ENCODE measurements around the gene IGFBP1. TPM values are rescaled to one million over a fixed set of nuclear protein-coding genes. Genes with fewer than 3 reads are reported as not detected.

IGFBP1 gene
- polyA plus RNA-seq, 1 of the 3 experiments (the other 2 are of a cell fraction), result not detected

DNA sequence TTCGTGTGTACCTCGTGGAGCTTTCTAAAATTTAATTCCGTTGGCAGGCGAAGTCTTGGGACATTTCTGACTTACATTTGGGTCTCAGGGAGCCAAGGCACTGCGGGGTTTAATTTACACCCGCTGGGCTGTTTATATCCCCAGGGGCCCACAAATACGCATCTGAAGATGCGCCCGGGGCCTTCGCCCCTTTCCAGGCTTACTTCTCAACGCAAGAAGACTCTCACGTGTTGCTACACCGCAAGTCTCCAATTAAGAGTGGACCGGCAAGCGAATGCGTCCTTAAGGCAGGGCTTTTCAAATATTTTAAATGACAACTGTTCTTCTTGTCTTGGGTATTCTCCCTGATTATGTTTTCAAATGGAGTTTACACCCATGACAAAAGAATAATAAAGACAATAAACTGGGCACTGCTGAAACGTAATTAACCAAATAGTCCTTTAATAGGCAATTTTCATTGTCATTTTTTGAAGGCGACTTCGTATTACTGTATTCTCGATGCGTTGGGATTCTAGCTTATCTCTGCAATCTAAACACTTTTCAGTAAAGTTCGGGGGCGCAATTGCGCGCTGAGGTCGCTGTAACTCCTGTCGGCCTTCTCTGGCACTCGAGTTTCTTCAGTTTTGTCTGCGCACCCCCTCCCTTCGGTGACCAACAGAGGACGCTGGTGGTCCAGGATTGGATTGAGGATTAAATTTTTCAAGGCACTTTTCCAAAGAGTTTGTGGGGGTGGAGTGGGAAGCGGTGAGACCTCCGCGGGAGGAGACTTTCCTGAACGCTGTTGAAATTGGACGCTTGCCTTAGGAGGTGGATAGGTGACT, 33.6 kb downstream of the IGFBP1 start (continued):
- TF ChIP-seq, protein P1, sequence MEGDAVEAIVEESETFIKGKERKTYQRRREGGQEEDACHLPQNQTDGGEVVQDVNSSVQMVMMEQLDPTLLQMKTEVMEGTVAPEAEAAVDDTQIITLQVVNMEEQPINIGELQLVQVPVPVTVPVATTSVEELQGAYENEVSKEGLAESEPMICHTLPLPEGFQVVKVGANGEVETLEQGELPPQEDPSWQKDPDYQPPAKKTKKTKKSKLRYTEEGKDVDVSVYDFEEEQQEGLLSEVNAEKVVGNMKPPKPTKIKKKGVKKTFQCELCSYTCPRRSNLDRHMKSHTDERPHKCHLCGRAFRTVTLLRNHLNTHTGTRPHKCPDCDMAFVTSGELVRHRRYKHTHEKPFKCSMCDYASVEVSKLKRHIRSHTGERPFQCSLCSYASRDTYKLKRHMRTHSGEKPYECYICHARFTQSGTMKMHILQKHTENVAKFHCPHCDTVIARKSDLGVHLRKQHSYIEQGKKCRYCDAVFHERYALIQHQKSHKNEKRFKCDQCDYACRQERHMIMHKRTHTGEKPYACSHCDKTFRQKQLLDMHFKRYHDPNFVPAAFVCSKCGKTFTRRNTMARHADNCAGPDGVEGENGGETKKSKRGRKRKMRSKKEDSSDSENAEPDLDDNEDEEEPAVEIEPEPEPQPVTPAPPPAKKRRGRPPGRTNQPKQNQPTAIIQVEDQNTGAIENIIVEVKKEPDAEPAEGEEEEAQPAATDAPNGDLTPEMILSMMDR (IDR thresholded peaks at IDR 0.05), result peak; percentile 100
- TF ChIP-seq SIN3A (IDR thresholded peaks at IDR 0.05; ENCODE audit: borderline replicate concordance, low read depth, low read length) (no peak), EP300 (IDR thresholded peaks at IDR 0.05; ENCODE audit: borderline replicate concordance in 1 of 2, low read depth in 1 of 2, low read length in 1 of 2) (peak in 1 of 2 experiments; percentile 30; a peak in 1 of 4 replicates), FOXJ3 (CRISPR knock-in tag; IDR thresholded peaks at IDR 0.05) (no peak), SMC3 (IDR thresholded peaks at IDR 0.05; ENCODE audit: low read depth, low read length) (peak; percentile 93), TEAD4 (IDR thresholded peaks at IDR 0.05; ENCODE audit: borderline replicate concordance, insufficient read depth) (no peak), RXRA (IDR thresholded peaks at IDR 0.05; ENCODE audit: borderline replicate concordance, low read depth) (no peak), POLR2AphosphoS5 (IDR thresholded peaks at IDR 0.05; ENCODE audit: low read depth, low read length) (no peak), RAD21 (IDR thresholded peaks at IDR 0.05; ENCODE audit: low read length) (peak; percentile 93), NFIC (IDR thresholded peaks at IDR 0.05; ENCODE audit: borderline replicate concordance) (peak; percentile 59), FOSL2 (IDR thresholded peaks at IDR 0.05; ENCODE audit: borderline replicate concordance, low read depth) (no peak), NRF1 (IDR thresholded peaks at IDR 0.05; ENCODE audit: low read depth, low read length) (no peak), TCF12 (IDR thresholded peaks at IDR 0.05) (no peak), TAF1 (IDR thresholded peaks at IDR 0.05; ENCODE audit: borderline replicate concordance, low read depth, low read length) (no peak), YY1 (IDR thresholded peaks at IDR 0.05; ENCODE audit: low read depth) (no peak), MEF2A (IDR thresholded peaks at IDR 0.05; ENCODE audit: borderline replicate concordance, low read depth) (no peak)
- TF ChIP-seq, protein P2, sequence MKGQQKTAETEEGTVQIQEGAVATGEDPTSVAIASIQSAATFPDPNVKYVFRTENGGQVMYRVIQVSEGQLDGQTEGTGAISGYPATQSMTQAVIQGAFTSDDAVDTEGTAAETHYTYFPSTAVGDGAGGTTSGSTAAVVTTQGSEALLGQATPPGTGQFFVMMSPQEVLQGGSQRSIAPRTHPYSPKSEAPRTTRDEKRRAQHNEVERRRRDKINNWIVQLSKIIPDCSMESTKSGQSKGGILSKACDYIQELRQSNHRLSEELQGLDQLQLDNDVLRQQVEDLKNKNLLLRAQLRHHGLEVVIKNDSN (IDR thresholded peaks at IDR 0.05; ENCODE audit: borderline replicate concordance, low read depth), result no peak
- TF ChIP-seq, protein P3, sequence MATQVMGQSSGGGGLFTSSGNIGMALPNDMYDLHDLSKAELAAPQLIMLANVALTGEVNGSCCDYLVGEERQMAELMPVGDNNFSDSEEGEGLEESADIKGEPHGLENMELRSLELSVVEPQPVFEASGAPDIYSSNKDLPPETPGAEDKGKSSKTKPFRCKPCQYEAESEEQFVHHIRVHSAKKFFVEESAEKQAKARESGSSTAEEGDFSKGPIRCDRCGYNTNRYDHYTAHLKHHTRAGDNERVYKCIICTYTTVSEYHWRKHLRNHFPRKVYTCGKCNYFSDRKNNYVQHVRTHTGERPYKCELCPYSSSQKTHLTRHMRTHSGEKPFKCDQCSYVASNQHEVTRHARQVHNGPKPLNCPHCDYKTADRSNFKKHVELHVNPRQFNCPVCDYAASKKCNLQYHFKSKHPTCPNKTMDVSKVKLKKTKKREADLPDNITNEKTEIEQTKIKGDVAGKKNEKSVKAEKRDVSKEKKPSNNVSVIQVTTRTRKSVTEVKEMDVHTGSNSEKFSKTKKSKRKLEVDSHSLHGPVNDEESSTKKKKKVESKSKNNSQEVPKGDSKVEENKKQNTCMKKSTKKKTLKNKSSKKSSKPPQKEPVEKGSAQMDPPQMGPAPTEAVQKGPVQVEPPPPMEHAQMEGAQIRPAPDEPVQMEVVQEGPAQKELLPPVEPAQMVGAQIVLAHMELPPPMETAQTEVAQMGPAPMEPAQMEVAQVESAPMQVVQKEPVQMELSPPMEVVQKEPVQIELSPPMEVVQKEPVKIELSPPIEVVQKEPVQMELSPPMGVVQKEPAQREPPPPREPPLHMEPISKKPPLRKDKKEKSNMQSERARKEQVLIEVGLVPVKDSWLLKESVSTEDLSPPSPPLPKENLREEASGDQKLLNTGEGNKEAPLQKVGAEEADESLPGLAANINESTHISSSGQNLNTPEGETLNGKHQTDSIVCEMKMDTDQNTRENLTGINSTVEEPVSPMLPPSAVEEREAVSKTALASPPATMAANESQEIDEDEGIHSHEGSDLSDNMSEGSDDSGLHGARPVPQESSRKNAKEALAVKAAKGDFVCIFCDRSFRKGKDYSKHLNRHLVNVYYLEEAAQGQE (IDR thresholded peaks at IDR 0.05; ENCODE audit: low read depth, low read length), result no peak
- TF ChIP-seq, protein P4, sequence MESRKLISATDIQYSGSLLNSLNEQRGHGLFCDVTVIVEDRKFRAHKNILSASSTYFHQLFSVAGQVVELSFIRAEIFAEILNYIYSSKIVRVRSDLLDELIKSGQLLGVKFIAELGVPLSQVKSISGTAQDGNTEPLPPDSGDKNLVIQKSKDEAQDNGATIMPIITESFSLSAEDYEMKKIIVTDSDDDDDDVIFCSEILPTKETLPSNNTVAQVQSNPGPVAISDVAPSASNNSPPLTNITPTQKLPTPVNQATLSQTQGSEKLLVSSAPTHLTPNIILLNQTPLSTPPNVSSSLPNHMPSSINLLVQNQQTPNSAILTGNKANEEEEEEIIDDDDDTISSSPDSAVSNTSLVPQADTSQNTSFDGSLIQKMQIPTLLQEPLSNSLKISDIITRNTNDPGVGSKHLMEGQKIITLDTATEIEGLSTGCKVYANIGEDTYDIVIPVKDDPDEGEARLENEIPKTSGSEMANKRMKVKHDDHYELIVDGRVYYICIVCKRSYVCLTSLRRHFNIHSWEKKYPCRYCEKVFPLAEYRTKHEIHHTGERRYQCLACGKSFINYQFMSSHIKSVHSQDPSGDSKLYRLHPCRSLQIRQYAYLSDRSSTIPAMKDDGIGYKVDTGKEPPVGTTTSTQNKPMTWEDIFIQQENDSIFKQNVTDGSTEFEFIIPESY (IDR thresholded peaks at IDR 0.05; ENCODE audit: borderline replicate concordance, low read depth), result no peak
